Transverse colon (tissue), 4 donors: ENCODE measurements around the gene TTC16. TPM values are rescaled to one million over a fixed set of nuclear protein-coding genes. Genes with fewer than 3 reads are reported as not detected.

Experiments used
- DNase-seq: peaks from one replicate; pipeline ENCODE4 v3.0.0-alpha.2; 2019
- H3K27ac ChIP-seq, 4 donors: fragments of 200-600 bp; sonication (generic); 2 replicates each; pipeline ENCODE4 v1.5.1; 2016 to 2018; ENCODE audit warnings: inconsistent platforms in 4 of 4
- H3K27me3 ChIP-seq: fragments of 200-600 bp; sonication (generic); 2 replicates; pipeline ENCODE4 v1.5.1; 2017; ENCODE audit warnings: inconsistent platforms
- H3K36me3 ChIP-seq, 4 donors: fragments of 200-600 bp; sonication (generic); 2 replicates each; pipeline ENCODE4 v1.5.1; 2017 to 2019; ENCODE audit warnings: inconsistent platforms in 4 of 4
- H3K4me1 ChIP-seq, 4 donors: fragments of 200-600 bp; sonication (generic); 2 replicates each; pipeline ENCODE4 v1.5.1; 2017 to 2020; ENCODE audit warnings: inconsistent platforms in 4 of 4
- H3K4me3 ChIP-seq, 4 donors: fragments of 200-600 bp; sonication (generic); 1 replicate in 1 of 4; 2 replicates in 3 of 4; pipeline versions ENCODE4 v1.5.1 to v1.6.1; 2017 to 2019; ENCODE audit warnings: inconsistent platforms in 4 of 4
- H3K9me3 ChIP-seq, 2 donors: fragments of 200-600 bp; sonication (generic); 2 replicates each; pipeline ENCODE4 v1.5.1; 2017 to 2019; ENCODE audit warnings: inconsistent platforms in 2 of 2
- EP300 ChIP-seq: sonication (generic); formaldehyde crosslinking; IDR thresholded peaks from one replicate; pipeline ENCODE4 v1.6.1; 2017; ENCODE audit warnings: antibody characterized with exemption, low read depth
- POLR2A ChIP-seq: fragments of 450-650 bp; IDR thresholded peaks from one replicate; pipeline ENCODE4 v1.6.1; 2016; ENCODE audit warnings: antibody characterized with exemption, mild to moderate bottlenecking, moderate library complexity
- POLR2AphosphoS5 ChIP-seq, 3 donors: sonication (generic); formaldehyde crosslinking; IDR thresholded peaks; one replicate each; pipeline ENCODE4 v1.6.1; 2016; ENCODE audit warnings: antibody characterized with exemption in 3 of 3
- WGBS, 2 donors: methylation state at CpG; one replicate each; pipeline ENCODE4 v1.1.5; 2018; ENCODE audit warnings: low coverage in 1 of 2; 5-methylcytosine and 5-hydroxymethylcytosine counted together
- in situ Hi-C, 4 donors: fragments of 200-750 bp; cut with MboI; loops; one replicate each; pipeline versions ENCODE4 v1.15.0 to v1.15.1; 2017; ENCODE audit warnings: low sequenced_read_pairs in 3 of 4, low pct_ligation_motif_present in 1 of 4, low pct_unique_long_range_greater_than_20kb in 1 of 4
- intact Hi-C: fragments of 100-400 bp; cut with DNase I; formaldehyde crosslinking; loops from one replicate; pipeline ENCODE4 v1.15.1; 2023; ENCODE audit warnings: low total_unique reads
- total RNA-seq, 4 donors: library from RNA; depleted of rRNA; stranded (reverse); fragments of >200 nt; gene quantifications; one replicate each; pipeline ENCODE4 v1.1.0, GENCODE V29; 2016
- TF ChIP-seq, protein P1 (sequence below), 5 experiments: fragments of 200-600 bp in 3 of 5; fragments of 450-650 bp in 2 of 5; sonication (generic) in 3 of 5; IDR thresholded peaks; 1 replicate in 2 of 5; 2 replicates in 3 of 5; pipeline ENCODE4 v1.5.1; 2016 to 2017; ENCODE audit warnings: antibody characterized with exemption in 5 of 5, inconsistent platforms in 3 of 5, mild to moderate bottlenecking in 2 of 5, moderate library complexity in 1 of 5

TTC16 gene
- total RNA-seq, 4 donors from 2014 or later, result not detected

DNA sequence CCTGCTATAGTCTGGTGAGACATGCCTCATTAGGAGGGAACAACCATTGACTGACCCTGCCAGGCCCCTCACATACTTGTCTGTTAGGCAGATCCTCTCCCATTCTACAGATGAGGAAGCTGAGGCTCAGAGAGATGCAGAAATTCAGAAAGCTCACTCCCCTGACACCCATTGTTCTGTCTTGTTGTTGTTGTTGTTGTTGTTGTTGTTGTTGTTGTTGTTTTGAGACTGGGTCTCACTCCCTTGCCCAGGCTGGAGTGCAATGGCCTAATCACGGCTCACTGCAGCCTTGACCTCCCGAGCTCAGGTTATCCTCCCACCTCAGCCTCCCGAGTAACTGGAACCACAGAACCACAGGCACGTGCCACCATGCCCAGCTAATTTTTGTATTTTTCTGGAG, 22.2 kb upstream of the TTC16 start:
- in situ Hi-C loops, result no loop called here
- 86 to 94% methylated on average over 4 of the region's 4 CpGs for WGBS, 2 donors
- Histone ChIP-seq H3K9me3 (no peaks in the 10 kb centered on the region), H3K27me3 (no peaks in the 10 kb centered on the region), H3K27ac (no peak overlapping the region), H3K4me3 (no peak overlapping the region), H3K4me1 (peaks cover 0 to under 1% (median 0%) of the 10 kb centered on the region in 4 donors), H3K36me3 (no peaks in the 10 kb centered on the region)
- TF ChIP-seq POLR2A (no peak), POLR2AphosphoS5 (IDR thresholded peaks at IDR 0.05) (no peak), EP300 (no peak)
- TF ChIP-seq, protein P1, sequence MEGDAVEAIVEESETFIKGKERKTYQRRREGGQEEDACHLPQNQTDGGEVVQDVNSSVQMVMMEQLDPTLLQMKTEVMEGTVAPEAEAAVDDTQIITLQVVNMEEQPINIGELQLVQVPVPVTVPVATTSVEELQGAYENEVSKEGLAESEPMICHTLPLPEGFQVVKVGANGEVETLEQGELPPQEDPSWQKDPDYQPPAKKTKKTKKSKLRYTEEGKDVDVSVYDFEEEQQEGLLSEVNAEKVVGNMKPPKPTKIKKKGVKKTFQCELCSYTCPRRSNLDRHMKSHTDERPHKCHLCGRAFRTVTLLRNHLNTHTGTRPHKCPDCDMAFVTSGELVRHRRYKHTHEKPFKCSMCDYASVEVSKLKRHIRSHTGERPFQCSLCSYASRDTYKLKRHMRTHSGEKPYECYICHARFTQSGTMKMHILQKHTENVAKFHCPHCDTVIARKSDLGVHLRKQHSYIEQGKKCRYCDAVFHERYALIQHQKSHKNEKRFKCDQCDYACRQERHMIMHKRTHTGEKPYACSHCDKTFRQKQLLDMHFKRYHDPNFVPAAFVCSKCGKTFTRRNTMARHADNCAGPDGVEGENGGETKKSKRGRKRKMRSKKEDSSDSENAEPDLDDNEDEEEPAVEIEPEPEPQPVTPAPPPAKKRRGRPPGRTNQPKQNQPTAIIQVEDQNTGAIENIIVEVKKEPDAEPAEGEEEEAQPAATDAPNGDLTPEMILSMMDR (IDR thresholded peaks at IDR 0.05), result no peak
- intact Hi-C loops, result no loop called here
- DNase-seq, result no peak

DNA sequence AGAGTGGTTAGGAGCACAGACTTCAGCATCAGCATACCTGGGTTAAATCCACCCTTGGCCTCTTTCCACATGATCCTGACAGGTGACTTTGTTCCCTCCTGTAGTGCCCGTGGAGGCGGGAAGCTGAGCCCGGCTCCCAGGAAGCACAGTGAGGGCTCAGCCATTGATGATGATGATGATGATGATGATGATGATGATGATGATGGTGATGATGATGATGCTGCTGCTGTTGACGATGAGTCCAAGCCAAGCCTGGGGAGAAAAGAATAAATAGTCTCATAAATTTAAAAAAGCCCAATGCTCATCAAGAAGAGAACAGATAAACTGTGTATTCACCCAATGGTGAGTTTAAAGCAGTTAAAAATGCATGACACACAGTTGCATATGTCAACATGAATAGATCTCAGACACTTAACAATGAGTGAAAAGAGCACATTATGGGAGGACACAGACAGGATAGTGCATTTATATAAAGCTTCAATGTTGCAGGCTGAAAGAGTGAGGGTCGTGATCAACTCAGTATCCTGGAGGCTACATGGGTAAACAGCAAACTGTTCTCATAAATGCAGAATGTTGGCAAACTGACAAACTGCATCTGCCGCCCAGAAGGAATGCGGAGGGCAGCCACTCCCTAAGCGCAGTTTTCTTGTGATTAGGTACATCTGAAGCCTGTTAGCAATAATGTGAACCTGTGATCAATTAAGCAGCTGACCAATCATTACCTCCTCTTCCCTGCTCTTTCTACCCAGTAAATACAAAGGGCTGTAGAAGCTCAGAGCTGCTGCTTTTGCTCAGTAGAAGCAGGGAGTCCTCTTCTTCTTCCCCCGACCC, 20.8 kb upstream of the TTC16 start:
- TF ChIP-seq EP300 (no peak), POLR2AphosphoS5 (IDR thresholded peaks at IDR 0.05) (no peak), POLR2A (no peak)
- TF ChIP-seq, protein P1 (IDR thresholded peaks at IDR 0.05), result no peak
- Histone ChIP-seq H3K4me3 (no peak overlapping the region), H3K27me3 (no peaks in the 10 kb centered on the region), H3K4me1 (peaks cover 0 to 12% (median 7%) of the 10 kb centered on the region in 4 donors), H3K9me3 (no peaks in the 10 kb centered on the region), H3K27ac (no peak overlapping the region), H3K36me3 (no peaks in the 10 kb centered on the region)
- no peak for DNase-seq
- intact Hi-C loops, result no loop called here
- in situ Hi-C loops, result no loop called here
- 33 to 56% methylated on average over 1 to 9 of the region's 9 CpGs for WGBS, 2 donors

DNA sequence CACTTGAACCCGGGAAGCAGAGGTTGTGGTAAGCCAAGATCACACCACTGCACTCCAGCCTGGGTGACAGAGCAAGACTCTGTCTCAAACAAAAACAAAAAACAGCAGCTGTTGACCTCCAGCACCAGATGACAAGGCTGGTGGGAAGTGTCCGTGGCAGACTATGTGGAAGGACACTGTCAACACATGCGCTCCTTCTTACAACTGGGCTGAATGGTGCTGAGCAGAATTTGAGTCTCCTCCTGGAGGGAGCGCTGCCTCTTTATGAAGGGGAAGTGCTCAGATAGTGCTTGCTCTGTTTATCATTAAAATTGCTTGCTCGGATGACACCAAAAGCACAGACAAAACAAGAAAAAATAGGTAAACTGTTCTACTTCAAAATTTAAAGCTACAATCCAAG, 18.3 kb upstream of the TTC16 start:
- WGBS, 2 donors, result 71 to 80% methylated on average over 1 to 5 of the region's 5 CpGs

DNA sequence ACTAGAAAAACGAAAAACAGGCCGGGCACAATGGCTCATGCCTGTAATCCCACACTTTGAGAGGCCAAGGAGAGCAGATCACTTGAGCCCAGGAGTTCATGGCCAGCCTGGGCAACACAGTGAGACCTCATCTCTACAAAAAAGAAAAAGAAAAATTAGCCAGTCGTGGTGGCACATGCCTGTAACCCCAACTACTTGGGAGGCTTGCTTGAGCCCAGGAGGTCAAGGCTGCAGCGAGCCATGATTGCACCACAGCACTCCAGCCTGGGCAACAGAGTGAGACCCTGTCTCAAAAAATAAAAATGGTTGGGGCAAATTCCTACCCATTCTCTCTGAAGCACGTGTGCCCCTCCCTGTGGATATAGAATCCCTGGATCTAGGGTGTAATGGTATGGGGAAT, 17.5 kb upstream of the TTC16 start:
- TF ChIP-seq POLR2A (no peak), POLR2AphosphoS5 (IDR thresholded peaks at IDR 0.05) (no peak), EP300 (no peak)
- TF ChIP-seq, protein P1 (IDR thresholded peaks at IDR 0.05), result no peak
- 80 to 89% methylated on average over 3 to 5 of the region's 5 CpGs for WGBS, 2 donors
- Histone ChIP-seq H3K4me1 (peaks cover 0 to 13% (median 7%) of the 10 kb centered on the region in 4 donors), H3K4me3 (no peak overlapping the region), H3K9me3 (no peaks in the 10 kb centered on the region), H3K27me3 (no peaks in the 10 kb centered on the region), H3K27ac (peak overlapping the region in 2 of 4 donors; percentile 74 to 86), H3K36me3 (no peaks in the 10 kb centered on the region)
- in situ Hi-C loops (no loop called here), intact Hi-C loops (no loop called here)
- DNase-seq, result no peak

More for the DNA sequence above, 18.3 kb upstream of the TTC16 start:
- Histone ChIP-seq H3K4me1 (peaks cover 0 to 13% (median 7%) of the 10 kb centered on the region in 4 donors), H3K27me3 (no peaks in the 10 kb centered on the region), H3K27ac (peak overlapping the region in 1 of 4 donors; percentile 3), H3K9me3 (no peaks in the 10 kb centered on the region), H3K36me3 (no peaks in the 10 kb centered on the region), H3K4me3 (no peak overlapping the region)
- no peak for DNase-seq
- intact Hi-C loops, result no loop called here
- in situ Hi-C loops, result no loop called here
- no peak for TF ChIP-seq POLR2A
